ENCODE data around the gene BRD4. TPM values are rescaled to one million over a fixed set of nuclear protein-coding genes. Genes with fewer than 3 reads are reported as not detected.
A peak's percentile ranks its signal among the peaks of the same experiment; 100 is the strongest.

BRD4 gene
- total RNA-seq, 4 donors from 2014 or later, result 39.5 to 87.9 (median 61.2) TPM

- WGBS, 2 donors (ENCODE audit: low coverage in 1 of 2), result 83% methylated on average over 9 of the region's 10 CpGs; no CpG with 5 or more reads in 1 of the 2 donors
- Histone ChIP-seq H3K4me1 (peaks cover 59 to 99% (median 81%) of the 10 kb centered on the region in 4 donors), H3K9me3 (no peaks in the 10 kb centered on the region), H3K4me3 (no peak overlapping the region), H3K27ac (peak overlapping the region; percentile 50 to 68 (median 64)), H3K27me3 (no peaks in the 10 kb centered on the region), H3K36me3 (no peaks in the 10 kb centered on the region)
- in situ Hi-C loops (cut with MboI; ENCODE audit: low pct_ligation_motif_present in 1 of 4, low pct_unique_long_range_greater_than_20kb in 1 of 4, low sequenced_read_pairs in 3 of 4), result no loop called here
- TF ChIP-seq POLR2A (IDR thresholded peaks at IDR 0.05) (no peak), POLR2AphosphoS5 (IDR thresholded peaks at IDR 0.05) (peak in 1 of 3 donors; percentile 15)
- intact Hi-C loops (cut with DNase I; ENCODE audit: low total_unique reads), result no loop called here
- no peak for DNase-seq
These were observed 36.0 kb downstream of the BRD4 start for GRCh38 chr19:15296353-15296752.

DNA sequence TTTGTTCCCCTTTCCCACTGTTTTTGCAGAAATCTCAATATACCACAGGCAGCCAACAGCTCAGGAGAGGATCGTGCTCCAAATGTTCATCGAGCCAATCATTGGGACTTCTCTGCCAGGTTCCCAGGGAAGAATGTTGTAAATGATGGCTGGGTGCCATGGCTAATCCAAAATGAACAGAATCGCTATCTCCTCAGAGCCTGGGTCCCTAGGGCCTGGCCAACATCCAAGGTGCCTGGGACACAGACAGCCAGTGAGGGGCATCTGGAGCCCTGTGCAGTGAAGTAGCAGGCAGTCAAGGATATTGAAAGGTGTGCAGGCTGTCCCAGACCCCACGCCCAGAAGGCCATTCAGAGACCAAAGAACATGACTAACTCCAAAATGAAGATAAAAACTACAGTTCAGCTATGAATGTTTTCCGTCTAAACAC lies 37.8 kb downstream of the BRD4 start:
- intact Hi-C loops (cut with DNase I; ENCODE audit: low total_unique reads) (no loop called here), in situ Hi-C loops (cut with MboI; ENCODE audit: low pct_ligation_motif_present in 1 of 4, low pct_unique_long_range_greater_than_20kb in 1 of 4, low sequenced_read_pairs in 3 of 4) (no loop called here)
- WGBS, 2 donors (ENCODE audit: low coverage in 1 of 2), result 43 to 49% methylated on average over 3 to 5 of the region's 5 CpGs
- Histone ChIP-seq H3K27ac (peak overlapping the region in 3 of 4 donors; percentile 1 to 57 (median 48)), H3K4me1 (peaks cover 63 to 97% (median 74%) of the 10 kb centered on the region in 4 donors), H3K36me3 (no peaks in the 10 kb centered on the region), H3K9me3 (no peaks in the 10 kb centered on the region), H3K4me3 (no peak overlapping the region), H3K27me3 (no peaks in the 10 kb centered on the region)
- no peak for DNase-seq
- TF ChIP-seq EP300 (IDR thresholded peaks at IDR 0.05; ENCODE audit: low read depth), result no peak
- TF ChIP-seq POLR2AphosphoS5 (IDR thresholded peaks at IDR 0.05), result no peak

GRCh38 chr19:15293781-15294491 lies 38.4 kb downstream of the BRD4 start:
- no peaks in the 10 kb centered on the region for H3K27me3 ChIP-seq

GRCh38 chr19:15292847-15293582 lies 39.3 kb downstream of the BRD4 start:
- peak overlapping the region; percentile 32 to 57 (median 52) for H3K27ac ChIP-seq

More at GRCh38 chr19:15293781-15294491, 38.4 kb downstream of the BRD4 start:
- intact Hi-C loops (cut with DNase I; ENCODE audit: low total_unique reads), result no loop called here
- H3K4me3 ChIP-seq, result no peak overlapping the region
- H3K36me3 ChIP-seq, result no peaks in the 10 kb centered on the region
- peaks cover 63 to 97% (median 74%) of the 10 kb centered on the region in 4 donors for H3K4me1 ChIP-seq
- in situ Hi-C loops (cut with MboI; ENCODE audit: low pct_ligation_motif_present in 1 of 4, low pct_unique_long_range_greater_than_20kb in 1 of 4, low sequenced_read_pairs in 3 of 4), result no loop called here
- TF ChIP-seq POLR2A (IDR thresholded peaks at IDR 0.05) (no peak), CTCF (IDR thresholded peaks at IDR 0.05) (no peak), EP300 (IDR thresholded peaks at IDR 0.05; ENCODE audit: low read depth) (no peak), POLR2AphosphoS5 (IDR thresholded peaks at IDR 0.05) (no peak)
- 66 to 74% methylated on average over 10 of the region's 10 CpGs for WGBS, 2 donors (ENCODE audit: low coverage in 1 of 2)
- H3K27ac ChIP-seq, result peak overlapping the region; percentile 32 to 57 (median 52)
- no peaks in the 10 kb centered on the region for H3K9me3 ChIP-seq
- DNase-seq, result no peak

More at GRCh38 chr19:15292847-15293582, 39.3 kb downstream of the BRD4 start:
- no peak for DNase-seq
- Histone ChIP-seq H3K4me3 (no peak overlapping the region), H3K4me1 (peaks cover 70 to 97% (median 74%) of the 10 kb centered on the region in 4 donors), H3K36me3 (no peaks in the 10 kb centered on the region), H3K27me3 (no peaks in the 10 kb centered on the region), H3K9me3 (no peaks in the 10 kb centered on the region)
- in situ Hi-C loops (cut with MboI; ENCODE audit: low pct_ligation_motif_present in 1 of 4, low pct_unique_long_range_greater_than_20kb in 1 of 4, low sequenced_read_pairs in 3 of 4), result no loop called here
- TF ChIP-seq POLR2AphosphoS5 (IDR thresholded peaks at IDR 0.05) (no peak), POLR2A (IDR thresholded peaks at IDR 0.05) (no peak), CTCF (IDR thresholded peaks at IDR 0.05) (no peak), EP300 (IDR thresholded peaks at IDR 0.05; ENCODE audit: low read depth) (no peak)
- intact Hi-C loops (cut with DNase I; ENCODE audit: low total_unique reads), result no loop called here
- WGBS, 2 donors (ENCODE audit: low coverage in 1 of 2), result 37 to 51% methylated on average over 6 to 11 of the region's 11 CpGs
